A673 (cell line): Measurements from ENCODE around the gene UCK1.

Source experiments
- CTCF ChIP-seq: fragments of 300-800, 200-600 bp; sonication (generic); conservative IDR thresholded peaks from 2 replicates; pipeline ENCODE4 v1.5.1; 2017; ENCODE audit warnings: low read depth, mild to moderate bottlenecking, antibody characterized with exemption, low read length, moderate library complexity, mixed read lengths
- EZH2 ChIP-seq: fragments of 200-600 bp; sonication (generic); IDR thresholded peaks from 2 replicates; pipeline ENCODE4 v1.6.1; 2017; ENCODE audit warnings: borderline replicate concordance, low read depth, mild to moderate bottlenecking, mixed read lengths, antibody characterized with exemption, low read length; ENCODE audit not compliant: poor library complexity, severe bottlenecking

DNA sequence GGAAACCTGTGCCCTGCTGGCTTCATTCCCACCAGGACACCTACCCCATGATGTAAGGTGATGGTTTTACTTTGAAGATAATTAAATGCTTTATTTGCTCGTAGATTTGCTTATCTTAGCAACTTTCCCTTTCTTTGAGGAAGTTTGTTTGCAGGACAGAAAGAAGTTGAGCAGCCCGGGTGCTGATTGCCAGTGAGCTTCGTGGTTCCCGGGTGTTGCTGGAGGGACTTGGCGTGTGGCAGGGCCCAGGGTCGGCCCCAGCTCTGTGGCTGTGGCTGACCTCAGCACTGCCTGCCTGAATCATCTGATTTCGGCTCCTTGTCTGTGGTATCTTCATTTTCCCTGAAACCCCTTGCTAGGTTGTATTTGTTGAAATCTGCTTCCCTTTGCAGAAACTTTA lies 19.6 kb downstream of the UCK1 start:
- TF ChIP-seq CTCF: no peak
- TF ChIP-seq EZH2: no peak
